ENCODE results near the gene TMPRSS9. TPM values are rescaled to one million over a fixed set of nuclear protein-coding genes. Genes with fewer than 3 reads are reported as not detected.

TMPRSS9 gene
- total RNA-seq: 0.23 TPM

GRCh38 chr19:2359992-2360685 is at the start of gene TMPRSS9:
Gene TMPRSS9, plus strand, starts transcription at chr19:2360265. Its CDS starts 29,521 bp downstream, at chr19:2389786.

GRCh38 chr19:2328401-2329148 is 31.5 kb upstream of the TMPRSS9 start, which contains the start of the genes LSM7 and SPPL2B:
Gene LSM7, minus strand, starts transcription at chr19:2328586. Its CDS starts 20 bp downstream, at chr19:2328566.
Gene SPPL2B, plus strand, starts transcription at chr19:2328684. Its CDS starts 26 bp downstream, at chr19:2328710.

GRCh38 chr19:2427429-2428320 is 67.6 kb downstream of the TMPRSS9 start, which contains the start of gene TIMM13:
Gene TIMM13, minus strand, starts transcription at chr19:2427586. Its CDS starts 53 bp downstream, at chr19:2427533.

Other genes with a start within 250 kb of the TMPRSS9 start
- gene AP3D1, start 208.7 kb upstream of the TMPRSS9 start, total RNA-seq: 88.5 TPM
- 22.6 TPM for gene DOT1L, start 196.3 kb upstream of the TMPRSS9 start, total RNA-seq
- gene PLEKHJ1, start 123.9 kb upstream of the TMPRSS9 start, total RNA-seq: 85.9 TPM
- 89.5 TPM for gene SF3A2, start 123.4 kb upstream of the TMPRSS9 start, total RNA-seq
- gene AMH, start 110.9 kb upstream of the TMPRSS9 start, total RNA-seq: 1.3 TPM
- gene JSRP1, start 103.8 kb upstream of the TMPRSS9 start, total RNA-seq: 12.8 TPM
- 0.47 TPM for gene PEAK3, start 78.1 kb upstream of the TMPRSS9 start, total RNA-seq
- not detected for gene LINGO3, start 52.1 kb upstream of the TMPRSS9 start, total RNA-seq
- gene LSM7, start 31.7 kb upstream of the TMPRSS9 start, total RNA-seq: 132 TPM
- gene SPPL2B, start 31.6 kb upstream of the TMPRSS9 start, total RNA-seq: 59.1 TPM
- gene TIMM13, start 67.3 kb downstream of the TMPRSS9 start, total RNA-seq: 42.6 TPM
- gene LMNB2, start 96.7 kb downstream of the TMPRSS9 start, total RNA-seq: 48.4 TPM
- gene GADD45B, start 115.9 kb downstream of the TMPRSS9 start, total RNA-seq: 73.0 TPM